ENCODE results near the gene SPEN.
"Not testable (repeated sequence)": the region's sequence is repeated elsewhere in the genome, so short reads cannot be mapped to it uniquely, and the experiment has no call there.

SPEN gene

GRCh38 chr1:15899266-15899665 lies 51.8 kb downstream of the SPEN start:
- Histone ChIP-seq H3K27ac (no peak overlapping the region), H3K36me3 (replicated peaks) (no peaks in the 10 kb centered on the region), H3K4me3 (ENCODE audit: low read depth, low read length) (no peak overlapping the region), H3K27me3 (replicated peaks) (no peaks in the 10 kb centered on the region)
- in situ Hi-C loops (cut with HindIII; ENCODE audit: low pct_ligation_motif_present, low sequenced_read_pairs) = no loop called here
- DNase-seq = no peak
- no peak for TF ChIP-seq CTCF (IDR thresholded peaks at IDR 0.05; ENCODE audit: low read depth, low read length, missing control alignments)

- Histone ChIP-seq H3K27me3 (replicated peaks) (no peaks in the 10 kb centered on the region), H3K4me3 (ENCODE audit: low read depth, low read length) (no peak overlapping the region), H3K36me3 (replicated peaks) (no peaks in the 10 kb centered on the region), H3K27ac (no peak overlapping the region)
- in situ Hi-C loops (cut with HindIII; ENCODE audit: low pct_ligation_motif_present, low sequenced_read_pairs) = no loop called here
- no peak for DNase-seq
- TF ChIP-seq CTCF (IDR thresholded peaks at IDR 0.05; ENCODE audit: low read depth, low read length, missing control alignments) = no peak
Measured at GRCh38 chr1:15900662-15901279, 53.3 kb downstream of the SPEN start.

GRCh38 chr1:15902882-15903281 lies 55.4 kb downstream of the SPEN start:
- in situ Hi-C loops (cut with HindIII; ENCODE audit: low pct_ligation_motif_present, low sequenced_read_pairs) = no loop called here
- no peaks in the 10 kb centered on the region for H3K36me3 ChIP-seq (replicated peaks)
- no peaks in the 10 kb centered on the region for H3K27me3 ChIP-seq (replicated peaks)
- no peak overlapping the region for H3K27ac ChIP-seq
- no peak for TF ChIP-seq CTCF (IDR thresholded peaks at IDR 0.05; ENCODE audit: low read depth, low read length, missing control alignments)
- peak; percentile 56 for DNase-seq
- H3K4me3 ChIP-seq (ENCODE audit: low read depth, low read length) = no peak overlapping the region

GRCh38 chr1:15908597-15908996 lies 61.1 kb downstream of the SPEN start:
- no peak overlapping the region for H3K27ac ChIP-seq
- in situ Hi-C loops (cut with HindIII; ENCODE audit: low pct_ligation_motif_present, low sequenced_read_pairs) = no loop called here
- peaks cover 10% of the 10 kb centered on the region for H3K36me3 ChIP-seq (replicated peaks)
- no peaks in the 10 kb centered on the region for H3K27me3 ChIP-seq (replicated peaks)
- no peak overlapping the region for H3K4me3 ChIP-seq (ENCODE audit: low read depth, low read length)
- DNase-seq = no peak
- TF ChIP-seq CTCF (IDR thresholded peaks at IDR 0.05; ENCODE audit: low read depth, low read length, missing control alignments) = no peak

- Histone ChIP-seq H3K27ac (no peak overlapping the region), H3K4me3 (ENCODE audit: low read depth, low read length) (no peak overlapping the region), H3K27me3 (replicated peaks) (no peaks in the 10 kb centered on the region), H3K36me3 (replicated peaks) (peaks cover 10% of the 10 kb centered on the region)
- in situ Hi-C loops (cut with HindIII; ENCODE audit: low pct_ligation_motif_present, low sequenced_read_pairs) = no loop called here
- no peak for TF ChIP-seq CTCF (IDR thresholded peaks at IDR 0.05; ENCODE audit: low read depth, low read length, missing control alignments)
- no peak for DNase-seq
Measured at GRCh38 chr1:15911141-15911540, 63.6 kb downstream of the SPEN start.

- peaks cover 12% of the 10 kb centered on the region for H3K36me3 ChIP-seq (replicated peaks)
- no peak overlapping the region for H3K27ac ChIP-seq
Measured at GRCh38 chr1:15911927-15912326, 64.4 kb downstream of the SPEN start.

GRCh38 chr1:15913607-15914006 lies 66.1 kb downstream of the SPEN start:
- H3K4me3 ChIP-seq (ENCODE audit: low read depth, low read length); H3K27ac ChIP-seq; in situ Hi-C loops (cut with HindIII; ENCODE audit: low pct_ligation_motif_present, low sequenced_read_pairs); DNase-seq; H3K27me3 ChIP-seq (replicated peaks): not testable (repeated sequence)
- peaks cover 15% of the 10 kb centered on the region for H3K36me3 ChIP-seq (replicated peaks)

More at GRCh38 chr1:15911927-15912326, 64.4 kb downstream of the SPEN start:
- no peak for DNase-seq
- in situ Hi-C loops (cut with HindIII; ENCODE audit: low pct_ligation_motif_present, low sequenced_read_pairs) = no loop called here
- H3K27me3 ChIP-seq (replicated peaks) = no peaks in the 10 kb centered on the region
- H3K4me3 ChIP-seq (ENCODE audit: low read depth, low read length) = no peak overlapping the region
- no peak for TF ChIP-seq CTCF (IDR thresholded peaks at IDR 0.05; ENCODE audit: low read depth, low read length, missing control alignments)
